Embryonic facial prominence (tissue), 1 donor: ENCODE measurements around the gene TOB1.
A peak's percentile ranks its signal among the peaks of the same experiment; 100 is the strongest.

ENCODE experiments used
- DNase-seq: peaks from one replicate; pipeline ENCODE4 v3.0.0-alpha.2; 2016; ENCODE audit errors: extremely low spot score

TOB1 gene

DNA sequence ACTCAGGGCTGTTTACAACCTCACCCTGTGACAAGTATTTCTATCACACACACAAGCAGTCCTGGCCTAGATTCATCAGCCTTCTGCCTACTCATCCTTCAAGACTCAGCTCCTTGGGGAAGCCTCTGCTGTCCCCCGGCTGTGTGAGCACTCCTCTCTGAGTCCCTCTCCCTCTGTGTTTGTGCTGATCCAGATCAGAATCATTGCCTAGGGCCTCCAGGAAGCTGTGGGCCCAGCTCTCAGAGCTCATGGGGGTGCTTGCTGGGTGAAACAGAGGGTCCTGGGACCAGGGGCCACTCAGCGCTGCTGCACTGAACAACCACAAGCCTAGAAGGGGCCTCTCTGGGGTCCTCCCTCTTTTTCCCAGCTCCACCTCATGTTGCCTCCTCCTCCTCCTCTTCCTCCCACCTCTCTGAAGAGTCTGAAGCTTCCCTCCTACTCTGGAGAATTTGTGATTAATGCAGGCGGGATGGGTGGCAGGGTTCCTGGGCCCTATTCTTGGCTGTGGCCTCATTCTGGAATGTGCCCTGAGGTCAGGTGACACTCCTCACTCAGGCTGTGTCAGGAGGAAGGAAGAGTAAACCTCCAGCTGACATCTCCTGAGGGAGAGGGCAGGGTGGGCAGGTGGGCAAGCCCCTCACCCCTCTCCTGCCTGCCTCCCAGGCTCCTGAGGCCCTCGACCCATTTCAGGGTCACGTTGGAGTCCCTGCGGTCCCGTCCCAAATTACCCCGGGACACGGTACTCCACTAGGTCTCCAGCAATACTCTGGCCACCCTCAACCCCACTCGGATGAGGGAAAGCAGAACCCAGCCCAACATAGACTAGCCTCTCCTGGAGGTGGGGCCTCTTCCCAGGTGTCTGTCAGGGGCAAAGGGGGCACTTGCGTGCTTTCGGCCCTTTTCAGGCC is 20.7 kb downstream of the TOB1 start:
- DNase-seq = no peak

DNA sequence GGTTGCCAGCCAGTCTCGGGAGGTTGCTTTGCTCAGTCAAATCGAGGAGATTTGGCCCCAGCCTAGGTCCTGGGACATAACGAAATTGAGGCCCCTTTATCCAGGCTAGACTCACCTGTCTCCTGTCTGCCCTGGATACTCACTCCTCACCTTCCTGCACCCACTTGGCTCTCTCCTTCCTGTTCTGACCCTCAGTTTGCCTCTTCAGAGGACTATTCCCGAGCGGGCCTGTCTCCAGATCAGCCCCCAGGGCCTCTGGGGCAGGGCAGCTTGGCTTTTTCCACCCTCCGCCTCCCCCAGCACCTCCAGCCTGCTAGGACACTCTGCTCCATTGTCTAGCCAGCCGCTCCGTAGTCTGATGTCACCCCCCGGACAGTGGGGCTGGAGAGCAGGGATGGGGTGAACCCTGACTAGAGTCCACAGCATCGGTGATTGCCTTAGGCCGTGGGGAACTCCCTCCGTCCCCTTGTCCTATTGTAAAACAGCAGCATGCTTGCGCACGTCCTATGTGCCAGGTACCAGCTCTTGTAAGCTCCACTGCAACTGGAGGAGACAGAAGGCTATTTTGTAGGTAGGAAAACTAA is 21.9 kb downstream of the TOB1 start:
- DNase-seq = no peak

DNA sequence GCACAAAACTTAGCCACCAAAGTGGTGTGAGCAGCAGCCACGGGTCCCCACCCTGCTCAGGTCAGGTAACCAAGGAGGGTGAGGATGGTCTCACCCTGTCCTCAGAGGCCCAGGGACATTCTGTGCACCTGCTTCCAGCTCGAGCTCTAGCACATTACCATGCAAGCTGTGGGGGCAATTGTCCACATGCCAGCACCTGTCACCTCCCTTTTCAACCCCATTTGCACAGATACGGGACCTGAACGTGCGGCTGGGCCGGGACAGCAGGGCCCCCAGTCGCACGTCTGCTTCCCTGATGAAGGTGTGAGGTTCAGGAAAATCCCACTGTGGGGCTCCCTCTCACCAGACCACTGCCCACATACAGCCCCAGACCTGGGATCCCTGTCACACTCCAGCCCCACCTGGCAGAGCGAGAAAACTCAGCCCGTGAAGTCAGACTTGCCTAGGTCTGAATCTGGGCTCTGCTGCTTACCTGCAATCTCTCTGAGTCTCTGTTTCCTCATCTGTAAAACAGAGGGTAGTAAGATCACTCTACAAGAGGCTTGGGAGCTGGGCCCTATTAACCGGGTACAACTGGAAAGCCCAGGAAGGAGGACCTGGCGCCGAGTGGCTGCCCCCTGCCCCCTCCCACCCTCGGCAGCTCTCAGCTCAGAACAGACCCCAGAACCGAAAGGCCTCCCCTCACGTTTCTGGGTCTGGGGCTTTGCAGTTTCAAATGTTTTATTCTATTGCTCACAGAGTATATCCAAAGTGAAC is 22.8 kb downstream of the TOB1 start:
- DNase-seq = no peak

DNA sequence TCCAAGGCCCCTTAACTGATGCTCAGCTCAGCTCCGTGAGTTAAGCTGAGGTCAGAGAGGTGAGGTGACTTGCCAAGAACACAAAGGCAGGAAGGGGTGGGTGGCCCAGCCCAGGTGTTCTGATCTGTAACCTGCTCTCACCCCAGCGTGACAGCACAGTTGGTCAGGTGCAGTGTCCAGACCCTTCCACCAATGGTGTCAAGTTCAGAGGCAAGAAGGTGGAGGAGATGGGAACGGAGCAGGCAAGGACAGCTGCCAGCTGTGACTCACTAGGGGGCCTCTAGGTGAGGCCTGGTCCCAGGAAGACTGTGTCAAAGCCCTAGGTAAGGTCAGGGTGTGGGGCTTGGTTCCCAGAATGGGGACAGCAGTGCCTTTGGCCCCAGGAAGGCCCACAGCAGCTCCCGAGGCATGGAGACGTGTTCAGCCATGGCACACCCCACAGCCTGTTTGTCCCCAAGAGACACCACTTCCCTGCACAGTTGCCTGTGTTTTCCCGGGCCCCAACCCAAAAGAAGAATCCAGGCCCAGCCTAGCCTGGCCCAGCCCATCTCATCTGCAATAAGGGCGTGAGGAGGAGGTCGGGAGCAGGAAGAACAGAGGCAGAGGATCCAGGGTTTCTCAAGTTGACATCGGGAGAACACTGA is 23.5 kb downstream of the TOB1 start:
- DNase-seq = no peak

DNA sequence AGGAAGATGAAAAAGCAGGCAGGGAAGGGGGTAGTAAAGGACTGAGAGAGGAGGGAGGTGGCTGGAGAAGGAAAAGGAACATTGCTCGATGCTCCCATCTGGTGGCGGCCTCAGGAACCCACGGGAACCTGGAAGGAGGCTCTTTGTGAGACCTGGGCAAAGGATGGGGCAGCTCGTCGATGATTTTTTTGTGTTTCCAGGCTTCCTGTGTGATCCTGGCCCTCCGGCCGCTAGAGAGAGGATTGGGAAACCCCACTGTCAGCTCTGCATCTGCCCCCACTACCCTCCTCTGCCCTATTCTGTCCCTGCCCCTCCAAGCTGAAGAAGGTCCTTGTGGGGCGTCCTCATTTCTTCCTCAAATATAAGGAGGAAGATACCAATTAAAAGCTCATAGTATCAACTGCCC is 24.2 kb downstream of the TOB1 start:
- DNase-seq = peak; percentile 80

DNA sequence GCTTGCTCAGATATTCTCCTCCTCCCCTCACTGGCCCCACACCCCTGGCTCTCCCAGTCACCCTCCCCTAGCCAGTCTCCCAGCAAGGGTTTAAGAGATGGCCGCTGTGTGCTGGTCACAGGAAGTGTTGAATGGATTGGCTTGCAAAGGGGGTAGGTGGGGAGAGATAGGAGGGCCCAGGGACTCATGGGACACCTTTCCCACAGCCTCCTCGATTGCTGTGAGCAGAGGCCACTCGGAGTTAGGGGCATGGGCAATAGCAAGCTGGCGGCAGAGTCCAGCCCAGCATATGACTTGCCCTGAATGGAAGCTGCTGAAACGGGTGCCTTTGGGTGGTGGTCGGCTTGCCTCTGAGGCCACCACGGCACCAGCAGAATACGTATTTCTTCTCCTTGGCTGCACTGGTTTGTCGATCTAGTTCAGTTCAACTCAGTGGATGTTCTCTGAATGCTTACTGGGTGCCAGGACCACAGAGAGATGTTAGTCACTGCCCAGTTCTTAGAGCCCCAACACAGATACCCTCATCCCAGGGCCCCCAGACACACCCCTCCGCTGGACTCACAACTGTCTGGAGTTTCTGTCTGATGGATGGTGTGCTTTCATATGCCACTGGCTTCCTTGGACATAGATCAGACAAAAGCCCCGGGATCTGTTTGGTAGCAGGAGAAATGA is 24.7 kb downstream of the TOB1 start:
- no peak for DNase-seq

DNA sequence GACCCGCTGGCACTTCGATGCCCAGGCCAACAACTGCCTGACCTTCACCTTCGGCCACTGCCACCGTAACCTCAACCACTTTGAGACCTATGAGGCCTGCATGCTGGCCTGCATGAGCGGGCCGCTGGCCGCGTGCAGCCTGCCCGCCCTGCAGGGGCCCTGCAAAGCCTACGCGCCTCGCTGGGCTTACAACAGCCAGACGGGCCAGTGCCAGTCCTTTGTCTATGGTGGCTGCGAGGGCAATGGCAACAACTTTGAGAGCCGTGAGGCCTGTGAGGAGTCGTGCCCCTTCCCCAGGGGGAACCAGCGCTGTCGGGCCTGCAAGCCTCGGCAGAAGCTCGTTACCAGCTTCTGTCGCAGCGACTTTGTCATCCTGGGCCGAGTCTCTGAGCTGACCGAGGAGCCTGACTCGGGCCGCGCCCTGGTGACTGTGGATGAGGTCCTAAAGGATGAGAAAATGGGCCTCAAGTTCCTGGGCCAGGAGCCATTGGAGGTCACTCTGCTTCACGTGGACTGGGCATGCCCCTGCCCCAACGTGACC is 25.8 kb downstream of the TOB1 start:
- DNase-seq = no peak

DNA sequence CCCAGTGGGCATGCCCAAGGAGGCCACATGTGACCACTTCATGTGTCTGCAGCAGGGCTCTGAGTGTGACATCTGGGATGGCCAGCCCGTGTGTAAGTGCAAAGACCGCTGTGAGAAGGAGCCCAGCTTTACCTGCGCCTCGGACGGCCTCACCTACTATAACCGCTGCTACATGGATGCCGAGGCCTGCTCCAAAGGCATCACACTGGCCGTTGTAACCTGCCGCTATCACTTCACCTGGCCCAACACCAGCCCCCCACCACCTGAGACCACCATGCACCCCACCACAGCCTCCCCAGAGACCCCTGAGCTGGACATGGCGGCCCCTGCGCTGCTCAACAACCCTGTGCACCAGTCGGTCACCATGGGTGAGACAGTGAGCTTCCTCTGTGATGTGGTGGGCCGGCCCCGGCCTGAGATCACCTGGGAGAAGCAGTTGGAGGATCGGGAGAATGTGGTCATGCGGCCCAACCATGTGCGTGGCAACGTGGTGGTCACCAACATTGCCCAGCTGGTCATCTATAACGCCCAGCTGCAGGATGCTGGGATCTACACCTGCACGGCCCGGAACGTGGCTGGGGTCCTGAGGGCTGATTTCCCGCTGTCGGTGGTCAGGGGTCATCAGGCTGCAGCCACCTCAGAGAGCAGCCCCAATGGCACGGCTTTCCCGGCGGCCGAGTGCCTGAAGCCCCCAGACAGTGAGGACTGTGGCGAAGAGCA is 26.4 kb downstream of the TOB1 start:
- DNase-seq = no peak

DNA sequence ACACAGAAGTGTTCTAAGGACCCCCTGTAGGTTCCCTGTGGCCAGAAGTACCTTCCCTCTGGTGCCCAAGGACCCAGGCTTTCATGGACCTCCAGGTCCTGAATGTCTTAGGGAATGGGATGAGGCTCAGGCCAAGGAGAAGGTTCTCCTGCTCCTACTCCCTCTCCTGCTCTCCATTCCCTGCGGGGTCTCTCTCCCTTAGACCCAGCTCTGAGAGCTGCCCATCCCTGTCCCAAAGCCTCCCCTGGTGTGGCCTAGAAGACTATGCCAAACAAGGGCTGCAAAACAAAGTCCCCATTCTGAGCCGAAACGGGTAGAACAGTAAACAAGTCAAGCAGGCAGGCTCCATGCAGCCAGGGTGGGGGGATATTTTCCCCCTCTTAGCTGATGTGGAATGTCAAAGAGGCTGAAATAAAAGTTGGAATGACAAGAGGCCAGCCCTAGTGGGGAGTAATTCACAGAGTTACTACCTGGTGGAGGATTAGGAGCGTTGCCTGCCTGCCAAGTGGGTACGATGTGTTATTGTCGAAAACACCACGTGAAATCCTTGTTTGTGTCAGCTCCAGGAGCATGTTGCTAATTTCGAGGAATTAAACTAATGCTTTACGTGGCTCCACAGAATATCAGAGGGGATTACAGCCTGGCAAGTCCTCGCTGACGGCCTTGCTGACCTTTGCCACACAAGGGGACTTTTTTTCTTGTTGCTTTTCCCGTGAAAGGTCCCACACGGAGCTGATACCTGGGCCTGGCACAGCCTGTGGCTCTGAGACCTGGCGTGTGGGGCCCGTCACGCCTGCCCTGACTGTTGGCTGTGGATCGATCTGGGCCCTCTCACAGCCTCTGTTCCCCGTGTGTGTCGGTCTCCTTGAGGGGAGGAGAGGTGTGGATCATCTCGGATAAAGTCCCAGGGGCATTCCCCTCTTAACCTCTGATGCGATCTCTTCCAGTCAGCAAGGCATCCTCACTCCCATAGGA is 27.9 kb downstream of the TOB1 start:
- no peak for DNase-seq

DNA sequence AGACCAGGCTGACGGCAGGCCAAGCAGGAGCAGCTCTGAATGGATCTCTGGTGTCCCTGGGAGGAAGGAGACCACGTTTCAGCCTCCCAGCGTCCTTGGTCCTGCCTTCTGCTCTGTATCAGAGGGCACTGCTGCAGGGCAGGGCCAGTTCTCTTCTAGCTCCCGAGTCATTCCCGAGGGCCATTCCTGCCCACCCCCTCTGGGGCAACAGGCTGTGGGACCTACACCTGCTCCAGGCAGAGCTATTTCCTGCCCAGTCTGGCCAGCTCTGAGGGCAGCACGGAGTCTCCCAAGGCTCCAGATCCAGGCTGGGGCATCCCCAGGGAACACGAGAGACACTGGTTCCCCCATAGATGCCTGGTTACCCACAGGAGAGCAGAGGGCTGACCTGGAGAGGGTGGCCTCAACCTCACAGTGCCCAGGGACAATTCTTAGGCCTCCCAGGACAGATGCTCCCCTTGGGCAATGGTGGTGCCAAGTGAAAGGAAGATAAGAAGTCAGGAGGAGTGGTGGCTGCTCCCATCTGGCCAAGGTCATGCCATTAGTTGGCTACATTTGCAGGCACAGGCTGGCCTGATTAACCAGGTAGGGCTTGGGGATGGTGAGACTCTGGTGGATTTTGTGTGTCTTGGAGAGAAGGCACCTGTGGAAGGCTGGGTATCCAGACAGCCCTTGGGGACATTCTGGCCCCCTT is 28.7 kb downstream of the TOB1 start:
- DNase-seq = no peak

DNA sequence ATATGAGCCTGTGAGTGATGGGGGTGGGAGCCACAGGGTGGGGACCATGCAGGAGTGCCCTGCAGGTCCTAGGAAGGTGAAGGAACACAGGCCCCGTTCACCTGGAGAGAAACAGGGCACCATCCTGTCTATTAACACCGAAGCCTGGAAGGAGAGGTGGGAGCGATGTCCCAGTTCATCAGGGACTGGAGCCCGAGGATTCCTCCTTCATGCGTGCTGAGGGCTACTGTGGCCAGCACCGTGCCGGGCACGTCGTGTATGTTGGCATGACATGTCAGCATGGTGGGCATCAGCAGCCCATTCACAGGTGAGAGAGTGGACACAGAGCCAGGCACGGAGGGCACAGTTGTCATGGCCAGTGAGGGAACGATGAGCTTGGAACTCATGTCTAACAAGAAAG is 29.3 kb downstream of the TOB1 start:
- DNase-seq = no peak

DNA sequence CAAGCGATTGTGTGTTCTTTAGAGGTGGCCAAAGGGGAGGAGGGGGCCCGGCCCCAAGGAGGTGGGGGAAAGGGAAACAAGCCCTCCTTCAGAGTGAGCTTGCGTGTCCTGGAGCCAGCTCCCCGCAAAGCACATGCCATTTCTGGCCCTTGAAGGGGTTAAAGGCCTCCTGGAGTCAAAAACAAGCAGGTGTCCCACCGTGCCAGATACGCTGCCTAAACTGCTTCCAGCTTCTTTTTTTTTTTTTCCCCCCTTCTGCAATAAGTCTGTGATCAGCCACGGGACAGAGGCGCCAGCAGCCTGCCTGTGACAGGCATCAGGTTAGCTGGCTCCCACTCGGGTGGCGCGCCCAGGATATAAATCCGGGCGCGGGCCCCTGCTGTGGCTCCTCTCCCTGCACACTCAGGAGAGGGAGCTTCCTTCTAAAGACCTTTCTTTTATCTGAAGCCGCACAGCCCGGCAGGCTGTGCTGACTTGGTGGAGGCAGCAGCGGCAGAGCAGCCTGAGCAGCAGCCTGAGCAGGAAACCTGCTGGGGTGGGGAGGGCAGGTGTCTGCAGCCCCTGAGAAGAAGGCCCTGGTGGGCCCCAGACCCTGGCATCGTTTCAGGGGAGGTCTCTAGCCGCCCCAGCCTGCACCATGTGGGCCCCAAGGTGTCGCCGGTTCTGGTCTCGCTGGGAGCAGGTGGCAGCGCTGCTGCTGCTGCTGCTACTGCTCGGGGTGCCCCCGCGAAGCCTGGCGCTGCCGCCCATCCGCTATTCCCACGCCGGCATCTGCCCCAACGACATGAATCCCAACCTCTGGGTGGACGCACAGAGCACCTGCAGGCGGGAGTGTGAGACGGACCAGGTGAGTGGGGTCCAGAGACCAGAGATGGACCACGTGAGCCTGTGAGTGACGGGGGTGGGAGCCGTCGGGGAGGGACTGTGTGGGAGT is 30.6 kb downstream of the TOB1 start, which contains the start of gene WFIKKN2:
Gene WFIKKN2 (plus strand): TSS at position 286 of the 934 bp plus-strand sequence. CDS start 352 bp downstream, at position 638.
- DNase-seq = no peak

DNA sequence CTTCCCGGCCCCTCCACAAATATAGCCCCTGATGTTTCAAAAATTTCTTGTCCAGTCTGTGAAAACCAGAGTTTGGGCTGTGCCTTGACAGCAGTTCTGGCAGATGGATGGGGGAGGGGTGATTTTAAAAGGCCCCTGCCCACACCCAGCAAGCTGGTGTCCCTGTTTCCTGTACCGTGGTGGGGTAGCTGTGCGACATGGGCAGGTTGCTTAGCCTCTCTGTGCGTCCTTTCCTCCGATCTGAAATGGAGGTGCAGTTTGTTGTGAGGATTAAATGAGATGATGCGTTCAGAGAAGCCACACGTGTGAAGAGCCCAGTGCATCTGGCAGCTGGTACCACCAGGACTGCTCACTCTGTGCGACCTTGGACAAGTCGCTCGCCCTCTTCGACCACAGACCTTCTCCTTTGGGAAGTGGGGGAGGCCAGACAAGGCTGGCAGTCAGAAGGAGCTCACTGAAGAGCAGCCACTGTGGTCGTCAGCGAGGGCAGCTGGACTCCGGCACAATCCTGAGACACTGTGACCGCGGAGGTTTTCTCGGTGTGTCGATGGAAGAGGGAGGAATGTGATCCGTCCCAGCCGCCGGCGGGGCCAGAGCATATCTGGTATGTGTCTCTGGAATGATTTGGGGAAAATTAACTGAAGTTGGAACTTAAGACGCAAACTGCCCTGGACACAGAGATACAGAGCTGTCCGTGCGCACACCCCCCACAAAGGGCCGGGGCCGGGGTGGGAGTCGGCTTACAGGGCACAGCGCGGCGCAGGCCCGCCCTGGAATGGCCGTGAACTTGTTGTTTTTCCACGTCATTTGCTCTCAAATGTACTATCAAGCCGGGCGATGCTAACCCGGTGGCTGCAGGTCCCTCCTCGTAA is 31.5 kb downstream of the TOB1 start:
- DNase-seq = peak; percentile 59

DNA sequence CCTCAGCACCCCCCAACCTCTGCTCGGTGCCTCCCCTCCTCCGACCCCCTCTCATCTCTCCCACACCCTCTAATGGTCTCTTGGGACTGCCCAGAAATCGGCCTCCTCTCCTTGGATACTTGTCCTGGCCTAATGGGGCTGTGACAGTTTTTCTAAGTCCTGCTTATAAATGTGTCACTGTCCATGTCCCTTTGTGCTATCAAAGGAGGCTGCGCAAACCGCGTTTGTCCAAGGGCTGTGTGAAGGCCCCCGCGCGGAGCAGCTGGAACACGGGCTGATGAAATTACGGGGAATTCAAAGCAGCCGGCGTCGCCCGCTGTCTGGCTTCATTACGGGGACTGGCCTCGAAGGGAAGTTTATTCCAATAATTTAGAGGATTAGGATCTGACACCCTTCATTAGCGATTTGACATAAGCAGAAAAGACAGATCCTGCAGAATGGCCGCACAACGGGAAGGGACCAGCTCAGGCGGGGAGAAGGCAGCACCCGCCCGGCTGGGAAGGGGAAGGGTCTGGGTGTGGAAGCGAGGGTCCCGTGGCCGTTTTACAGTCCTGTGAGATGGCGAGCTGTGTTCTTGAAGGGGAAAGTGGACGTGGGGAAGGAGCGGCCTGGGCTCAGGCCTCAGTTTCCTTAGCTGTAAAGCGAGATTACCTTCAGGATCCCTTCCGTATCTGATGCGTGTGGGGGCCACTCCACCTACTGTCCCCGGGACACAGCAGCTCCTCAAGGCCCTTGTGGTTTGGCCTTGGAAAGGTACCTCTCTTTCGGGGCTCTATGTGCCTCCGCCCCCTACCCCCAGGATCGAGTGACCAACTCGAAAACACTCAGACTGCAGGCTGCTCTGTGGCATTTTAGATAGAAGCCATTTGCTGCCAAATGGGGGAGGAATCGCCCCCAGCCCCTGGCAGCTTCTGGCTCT is 32.4 kb downstream of the TOB1 start:
- no peak for DNase-seq

DNA sequence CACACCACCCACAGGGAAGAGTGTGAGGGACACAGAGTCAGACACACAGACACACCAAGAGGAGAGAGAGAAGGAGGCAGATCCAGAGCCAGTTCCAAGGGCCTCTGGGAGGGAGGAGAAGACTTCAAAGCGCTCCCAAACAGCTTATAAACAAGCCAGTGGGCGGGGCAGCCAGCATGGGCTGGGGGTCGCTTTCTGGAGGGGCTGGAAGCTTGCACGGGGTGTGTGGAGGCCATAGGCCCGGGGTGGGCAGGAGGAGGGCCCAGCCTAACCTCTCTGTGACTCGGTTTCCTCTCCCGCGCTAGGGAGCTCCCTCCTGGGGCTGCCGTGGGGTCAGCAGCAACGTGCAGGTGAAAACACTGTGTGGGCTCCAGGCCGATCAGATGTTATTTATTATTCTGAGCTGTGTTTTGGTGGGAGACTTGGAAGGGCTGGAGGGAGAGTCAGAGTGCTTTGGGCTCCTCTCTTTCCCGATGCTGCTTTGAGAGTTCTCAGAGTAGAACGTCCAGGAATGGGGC is 33.2 kb downstream of the TOB1 start:
- no peak for DNase-seq
